Cerebellar nuclear complex (tissue), 1 donor: ENCODE measurements around the gene VTCN1.
A peak's percentile ranks its signal among the peaks of the same experiment; 100 is the strongest.
"Not testable (repeated sequence)": the region's sequence is repeated elsewhere in the genome, so short reads cannot be mapped to it uniquely, and the experiment has no call there.

Experiments used
- DNase-seq, 2 experiments: peaks; one replicate each; lab custom pipeline; 2025; lab: John Stamatoyannopoulos, UW

The VTCN1 gene

DNA sequence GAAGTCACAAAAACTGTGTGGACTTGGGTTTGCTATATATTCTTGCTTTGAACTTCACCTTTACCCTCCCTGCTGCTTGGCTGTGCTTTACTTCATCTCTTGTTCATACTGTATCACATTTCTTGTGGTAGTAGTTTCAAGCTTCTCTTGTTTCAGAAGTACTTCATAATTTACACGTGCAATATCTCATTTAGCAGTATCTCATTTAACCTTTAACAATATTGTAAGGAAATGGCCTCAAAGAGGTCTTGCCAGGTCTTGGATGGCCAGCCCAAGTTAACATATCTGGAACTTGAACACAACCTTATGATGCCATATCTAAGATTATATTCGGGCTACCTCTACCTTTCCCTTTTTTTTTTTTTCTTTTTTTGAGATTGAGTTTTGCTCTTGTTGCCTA, 87.5 kb downstream of the VTCN1 start:
- DNase-seq: no peak

GRCh38 chr1:117122330-117123025, 88.2 kb downstream of the VTCN1 start:
- no peak for DNase-seq

DNA sequence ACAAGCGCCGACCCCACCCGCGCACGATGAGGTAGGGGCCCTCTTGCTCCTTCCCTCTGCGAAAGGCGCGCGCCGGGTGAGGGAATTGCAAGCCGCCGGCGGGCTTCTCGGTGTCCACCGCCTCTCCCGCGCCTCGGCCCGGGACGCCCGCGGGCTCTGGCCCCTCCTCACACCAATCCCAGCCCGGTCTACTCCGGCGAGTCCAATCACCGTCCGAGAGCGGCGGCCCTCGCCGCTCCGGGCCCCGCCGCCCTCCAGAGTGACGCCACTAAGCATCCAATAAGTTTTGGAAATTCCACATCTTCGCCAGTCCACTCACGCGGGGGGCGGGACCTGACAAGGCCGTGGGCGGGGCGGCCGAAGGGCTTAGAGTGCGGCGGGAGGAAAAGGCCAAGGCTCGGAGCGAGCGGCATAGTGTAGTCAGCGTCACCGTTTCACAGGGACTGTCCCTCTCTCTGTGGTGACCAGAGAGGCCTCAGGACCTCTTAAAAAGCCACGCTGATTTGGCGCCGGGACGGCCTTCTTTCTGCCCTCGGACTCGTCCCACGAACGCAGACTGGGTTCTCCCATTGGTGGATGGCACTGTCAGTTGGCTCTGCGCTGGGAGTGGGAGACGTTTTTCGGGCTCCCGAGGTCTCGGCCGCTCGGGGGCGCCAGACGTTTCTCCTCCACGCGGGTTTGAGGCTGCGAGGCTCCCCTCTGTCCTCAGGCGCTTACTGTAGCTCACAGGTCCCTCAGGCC, 89.0 kb downstream of the VTCN1 start, which contains the start of gene TRIM45:
Gene TRIM45, minus strand, starts transcription at position 161 of the 741 bp plus-strand sequence. CDS start 548 bp downstream, outside the sequence.
- DNase-seq: peak; percentile 83 to 90

GRCh38 chr1:117120774-117121588, 89.7 kb downstream of the VTCN1 start:
- DNase-seq: no peak

DNA sequence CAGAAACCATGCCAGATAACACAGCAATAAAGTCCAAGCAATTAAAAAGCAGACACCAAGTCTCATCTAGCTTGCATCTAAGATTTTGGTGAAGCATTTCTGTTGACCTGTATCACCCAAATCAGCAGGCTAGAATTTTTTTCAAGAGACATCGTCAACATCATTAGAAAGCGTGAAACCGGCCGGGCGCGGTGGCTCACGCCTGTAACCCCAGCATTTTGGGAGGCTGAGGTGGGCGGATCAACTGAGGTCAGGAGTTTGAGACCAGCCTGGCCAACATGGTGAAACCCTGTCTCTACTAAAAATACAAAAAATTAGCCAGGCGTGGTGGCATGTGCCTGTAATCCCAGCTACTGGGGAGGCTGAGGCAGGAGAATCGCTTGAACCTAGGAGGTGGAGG, 91.6 kb downstream of the VTCN1 start:
- not testable (repeated sequence) for DNase-seq

- no peak for DNase-seq
These were observed 92.6 kb downstream of the VTCN1 start for GRCh38 chr1:117118137-117118536.

DNA sequence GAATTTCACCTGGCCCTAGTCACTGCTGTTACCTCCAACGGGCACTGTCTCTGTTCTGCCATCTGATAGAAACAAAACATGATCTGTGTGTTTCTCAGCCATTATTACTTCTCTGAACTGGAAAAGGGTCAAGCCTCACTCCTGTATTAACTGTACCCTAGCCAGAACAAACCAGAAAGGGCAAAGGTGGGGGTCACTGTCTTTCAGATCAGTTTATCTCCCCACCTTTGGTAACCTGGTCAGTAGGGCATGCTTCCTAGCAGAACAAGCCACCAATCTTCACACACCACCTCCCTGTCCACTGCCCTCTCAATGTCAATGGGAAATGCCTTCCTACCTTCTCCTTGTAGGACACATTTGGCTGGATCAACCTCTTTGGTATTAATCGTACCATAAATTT, 93.0 kb downstream of the VTCN1 start:
- DNase-seq: no peak

DNA sequence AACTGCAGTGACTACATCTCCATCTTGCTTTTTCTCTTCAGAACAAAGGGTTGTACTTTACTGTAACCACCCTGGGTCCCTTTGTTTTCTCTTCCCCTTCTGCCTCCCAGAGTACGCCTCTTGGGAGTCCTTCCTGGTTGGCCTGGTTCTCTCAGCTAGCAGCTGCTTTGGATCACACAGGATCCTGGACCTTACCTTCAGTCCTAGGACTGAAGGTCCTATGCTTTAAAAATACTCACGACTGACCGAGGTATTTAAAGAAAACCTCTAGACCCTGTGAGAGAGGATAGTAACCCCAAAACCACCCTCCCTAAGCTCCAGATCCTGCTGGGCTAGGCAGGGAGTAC, 94.0 kb downstream of the VTCN1 start:
- DNase-seq: no peak

GRCh38 chr1:117116090-117116783, 94.5 kb downstream of the VTCN1 start:
- no peak for DNase-seq

- DNase-seq: no peak
These were observed 95.8 kb downstream of the VTCN1 start for GRCh38 chr1:117114877-117115276.

DNA sequence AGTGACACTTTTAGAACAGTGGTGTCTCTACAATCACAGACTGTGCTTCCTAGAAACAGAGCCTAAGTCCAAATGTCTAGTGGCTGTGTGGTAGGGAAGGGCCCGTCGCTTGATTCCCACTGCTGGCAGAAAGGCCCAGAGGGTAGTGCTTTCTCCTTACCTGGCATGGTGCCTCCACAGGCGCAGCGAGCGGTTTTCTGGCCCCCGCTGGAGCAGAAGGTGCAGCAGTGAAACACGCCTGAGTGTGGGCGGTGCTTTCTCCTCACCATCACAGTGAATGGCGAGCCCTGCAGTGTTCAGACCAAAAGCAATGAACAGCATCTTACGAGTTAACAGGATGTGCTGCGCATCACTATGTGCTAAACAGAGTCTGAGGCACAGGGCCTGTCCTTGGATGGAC, 97.5 kb downstream of the VTCN1 start:
- DNase-seq: no peak

DNA sequence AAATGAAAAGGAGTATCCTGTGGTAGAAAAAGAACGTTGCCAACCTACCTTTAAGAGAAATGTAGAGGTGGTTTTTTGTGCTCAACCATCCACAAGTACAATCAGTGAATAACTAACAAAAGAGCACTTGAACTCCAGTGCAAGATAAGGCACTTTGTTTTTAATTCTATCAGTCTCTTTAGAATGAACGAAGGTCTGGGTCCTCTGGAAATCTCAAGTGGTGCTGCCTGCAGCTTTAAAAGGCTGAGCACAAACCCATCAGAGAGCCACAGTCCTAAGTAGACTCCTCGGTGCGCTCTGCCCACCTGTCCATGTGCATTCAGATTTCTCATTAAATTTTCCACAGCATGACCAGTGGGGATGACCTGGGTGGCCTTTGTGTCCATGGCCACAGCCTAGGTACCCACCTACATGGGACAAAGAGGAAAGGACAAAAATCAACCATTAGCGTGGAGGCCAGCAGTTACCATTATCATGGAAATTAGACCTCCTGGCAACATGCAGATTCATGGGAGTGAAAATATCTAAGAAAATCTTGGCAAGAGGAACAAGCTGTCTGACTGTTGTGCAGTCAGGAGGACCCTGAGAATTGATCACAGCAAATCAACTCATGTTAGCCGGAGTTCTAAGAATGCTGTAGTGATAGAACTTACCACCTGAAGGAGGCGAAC, 98.5 kb downstream of the VTCN1 start:
- DNase-seq: no peak

GRCh38 chr1:117110774-117111173, 100.0 kb downstream of the VTCN1 start:
- no peak for DNase-seq

DNA sequence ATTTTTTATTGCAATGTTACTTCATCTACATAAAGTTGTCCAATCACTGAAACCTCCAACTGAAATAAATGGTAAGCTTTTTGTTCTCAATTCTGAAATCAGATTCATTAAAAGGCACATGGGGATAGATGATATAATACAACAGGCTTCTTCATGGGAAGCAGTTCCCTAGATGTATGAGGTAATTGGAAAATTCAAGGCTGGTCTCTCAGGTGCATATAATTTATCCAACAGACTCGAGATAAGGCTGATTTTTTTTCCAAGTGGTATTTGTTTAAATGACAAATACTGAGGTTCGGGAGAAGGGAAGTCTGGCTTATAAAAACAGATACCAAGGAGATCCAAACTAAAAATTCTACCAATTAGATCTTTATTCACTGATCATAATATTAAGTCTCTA, 103.4 kb downstream of the VTCN1 start:
- DNase-seq: no peak

DNA sequence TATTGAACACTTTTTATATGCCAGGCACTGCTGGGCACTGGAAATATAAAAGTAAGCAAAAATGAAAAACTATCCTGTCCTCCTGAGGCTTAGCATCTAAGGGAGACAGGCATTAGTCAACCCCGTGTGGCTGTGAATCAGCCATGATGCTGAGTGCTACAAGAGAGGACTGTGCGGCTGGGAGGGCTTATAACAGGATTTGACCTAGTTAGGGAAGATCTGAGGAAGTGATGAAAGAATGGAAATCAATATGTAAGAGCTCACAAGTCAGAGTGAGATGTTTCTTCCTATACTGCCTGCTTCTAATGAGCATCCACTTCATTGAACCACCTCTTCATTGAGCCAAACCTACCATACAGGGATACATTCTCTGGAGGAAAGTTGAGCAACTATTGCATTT, 104.2 kb downstream of the VTCN1 start:
- no peak for DNase-seq

GRCh38 chr1:117105722-117106121, 105.0 kb downstream of the VTCN1 start:
- no peak for DNase-seq

DNA sequence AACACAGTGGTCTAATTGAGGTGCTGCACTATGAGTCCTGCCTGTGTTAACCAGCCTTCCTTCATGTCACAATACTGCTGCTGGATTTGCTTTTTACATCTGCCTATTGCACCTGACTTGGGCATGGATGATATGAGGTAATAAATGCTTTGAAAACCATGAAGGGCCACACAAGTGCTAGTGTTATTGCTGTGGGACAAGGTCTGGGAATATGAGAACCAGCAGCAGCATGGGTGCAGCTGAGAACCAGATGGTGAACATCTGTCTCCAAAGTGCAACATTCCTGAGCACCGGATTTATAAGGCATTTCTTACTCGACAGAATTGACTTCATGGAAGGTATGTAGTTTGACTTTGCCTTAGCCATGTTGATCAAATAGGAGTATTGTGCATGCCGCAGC, 105.7 kb downstream of the VTCN1 start:
- DNase-seq: no peak

DNA sequence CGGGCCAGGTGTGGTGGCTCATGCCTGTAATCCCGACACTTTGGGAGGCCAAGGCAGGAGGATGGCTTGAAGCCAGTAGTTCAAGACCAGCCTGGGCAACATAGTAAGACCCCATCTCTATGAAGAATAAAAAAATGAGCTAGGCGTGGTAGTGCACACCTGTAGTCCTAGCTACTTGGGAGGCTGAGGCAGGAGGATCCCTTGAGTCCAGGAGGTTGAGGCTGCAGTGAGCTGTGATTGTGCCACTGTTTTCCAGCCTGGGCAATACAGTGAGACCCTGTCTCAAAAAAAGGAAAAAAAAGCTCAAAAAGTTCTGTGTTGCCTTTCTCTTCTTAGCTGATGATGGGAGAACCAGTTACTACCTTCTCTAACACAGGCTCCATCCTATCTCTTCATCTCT, 108.9 kb downstream of the VTCN1 start:
- not testable (repeated sequence) for DNase-seq

DNA sequence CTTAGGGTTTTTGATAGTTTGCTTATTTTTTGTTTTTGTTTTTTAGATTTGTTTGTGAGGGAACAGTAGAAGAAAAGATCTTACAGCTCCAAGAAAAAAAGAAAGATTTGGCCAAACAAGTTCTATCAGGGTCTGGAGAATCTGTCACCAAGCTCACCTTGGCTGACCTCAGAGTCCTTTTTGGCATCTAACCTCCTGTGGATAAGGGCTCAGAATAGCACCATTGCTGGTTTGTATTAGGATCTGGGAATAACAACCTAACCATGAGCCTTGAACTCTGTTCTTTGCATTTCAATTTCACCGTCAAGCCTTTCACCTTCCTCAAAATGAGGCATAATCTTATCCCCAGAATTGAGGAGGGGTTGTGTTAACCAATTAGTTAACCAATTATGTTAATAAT, 109.4 kb downstream of the VTCN1 start:
- DNase-seq: no peak

DNA sequence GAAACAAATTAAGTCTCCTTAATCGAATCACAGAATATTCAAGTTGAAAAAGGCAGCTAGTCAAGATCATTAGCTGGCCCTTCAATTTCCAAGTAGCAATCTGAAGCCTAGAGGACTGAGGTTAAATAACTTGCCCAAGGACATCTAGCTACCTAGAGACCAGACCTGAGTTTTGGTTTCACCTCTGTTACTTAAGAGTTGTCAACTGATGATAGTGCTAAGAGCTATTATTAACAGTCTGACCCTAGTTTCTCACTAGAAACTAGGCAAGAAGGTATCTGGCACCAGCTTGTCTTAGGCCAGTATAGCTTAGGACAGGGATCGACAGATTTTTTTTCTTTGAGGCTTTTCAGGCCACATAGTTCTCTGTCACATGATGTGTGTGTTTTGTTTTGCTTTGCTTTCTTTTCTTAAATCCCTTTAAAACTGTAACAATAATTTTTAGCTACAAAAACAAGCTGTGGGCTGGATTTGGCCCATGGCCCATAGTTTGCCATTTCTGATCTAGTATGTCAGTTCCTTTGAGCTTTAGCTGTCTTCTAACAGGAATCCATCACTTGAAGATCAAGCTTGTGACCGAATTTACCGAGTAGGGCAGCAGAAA, 112.3 kb downstream of the VTCN1 start:
- DNase-seq: no peak

GRCh38 chr1:117097443-117097842, 113.3 kb downstream of the VTCN1 start:
- DNase-seq: no peak
